ENCODE measurements around the gene MYO9A. TPM values are rescaled to one million over a fixed set of nuclear protein-coding genes. Genes with fewer than 3 reads are reported as not detected.

MYO9A gene
- total RNA-seq, 1 experiment from 2014 or later: 21.4 TPM

DNA sequence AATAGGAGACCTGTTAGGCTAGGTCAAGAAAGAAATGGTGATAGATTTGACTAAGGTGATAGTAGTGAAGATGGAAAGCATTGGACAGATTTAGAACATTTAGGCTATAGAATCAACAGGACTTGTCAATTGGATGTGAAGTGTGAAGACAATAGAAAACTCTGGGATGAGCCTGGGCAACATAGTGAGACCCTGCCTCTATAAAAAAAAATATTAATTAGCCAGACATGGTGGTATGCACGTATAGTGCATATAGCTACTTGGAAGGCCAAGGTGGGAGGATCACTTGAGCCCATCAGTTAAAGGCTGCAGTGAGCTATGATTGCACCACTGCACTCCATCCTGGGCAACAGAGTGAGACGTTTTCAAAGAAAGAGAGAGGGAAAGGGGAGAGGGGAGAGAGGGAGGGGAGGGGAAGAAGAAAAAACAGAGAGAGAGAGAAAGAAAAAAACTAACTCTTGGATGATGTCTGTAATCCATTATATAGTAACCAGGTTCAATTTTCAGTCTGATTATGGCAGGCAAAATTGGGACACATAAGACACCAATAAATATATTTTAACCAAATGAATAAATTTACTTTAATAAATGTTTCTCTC, 9.9 kb upstream of the MYO9A start:
- Mint-ChIP-seq H3K9me3 (no peaks in the 10 kb centered on the region), H3K4me1 (no peaks in the 10 kb centered on the region), H3K27me3 (ENCODE audit: low read depth) (no peaks in the 10 kb centered on the region), H3K27ac (no peak overlapping the region), H3K4me3 (no peak overlapping the region), H3K36me3 (ENCODE audit: insufficient read depth in 1 of 3, low read depth in 3 of 3) (no peaks in the 10 kb centered on the region)
- TF ChIP-seq, protein P1, sequence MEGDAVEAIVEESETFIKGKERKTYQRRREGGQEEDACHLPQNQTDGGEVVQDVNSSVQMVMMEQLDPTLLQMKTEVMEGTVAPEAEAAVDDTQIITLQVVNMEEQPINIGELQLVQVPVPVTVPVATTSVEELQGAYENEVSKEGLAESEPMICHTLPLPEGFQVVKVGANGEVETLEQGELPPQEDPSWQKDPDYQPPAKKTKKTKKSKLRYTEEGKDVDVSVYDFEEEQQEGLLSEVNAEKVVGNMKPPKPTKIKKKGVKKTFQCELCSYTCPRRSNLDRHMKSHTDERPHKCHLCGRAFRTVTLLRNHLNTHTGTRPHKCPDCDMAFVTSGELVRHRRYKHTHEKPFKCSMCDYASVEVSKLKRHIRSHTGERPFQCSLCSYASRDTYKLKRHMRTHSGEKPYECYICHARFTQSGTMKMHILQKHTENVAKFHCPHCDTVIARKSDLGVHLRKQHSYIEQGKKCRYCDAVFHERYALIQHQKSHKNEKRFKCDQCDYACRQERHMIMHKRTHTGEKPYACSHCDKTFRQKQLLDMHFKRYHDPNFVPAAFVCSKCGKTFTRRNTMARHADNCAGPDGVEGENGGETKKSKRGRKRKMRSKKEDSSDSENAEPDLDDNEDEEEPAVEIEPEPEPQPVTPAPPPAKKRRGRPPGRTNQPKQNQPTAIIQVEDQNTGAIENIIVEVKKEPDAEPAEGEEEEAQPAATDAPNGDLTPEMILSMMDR (conservative IDR thresholded peaks at IDR 0.05): no peak
- DNase-seq: no peak
- H2AK5ac ChIP-seq (ENCODE audit: insufficient read length, low read length): no peak overlapping the region
- H3K23me2 ChIP-seq (ENCODE audit: insufficient read length, low read depth, low read length, poor library complexity, severe bottlenecking): no peaks in the 10 kb centered on the region
- H2AFZ ChIP-seq (ENCODE audit: low read length): no peak overlapping the region
- H2BK5ac ChIP-seq (ENCODE audit: insufficient read length, low read length): no peak overlapping the region
- H3K56ac ChIP-seq (ENCODE audit: insufficient read length, low read depth, low read length): no peak overlapping the region
- H4K8ac ChIP-seq (replicated peaks; ENCODE audit: insufficient read length, low read depth, low read length): no peak overlapping the region
- no peak overlapping the region for H2BK15ac ChIP-seq (ENCODE audit: low read depth, low read length)
- no peak overlapping the region for H3K14ac ChIP-seq (ENCODE audit: insufficient read depth, low read length)
- no peak overlapping the region for H2BK120ac ChIP-seq (ENCODE audit: low read depth, low read length, poor library complexity, severe bottlenecking)
- H4K91ac ChIP-seq (ENCODE audit: insufficient read length, low read depth, low read length): no peak overlapping the region
- H3K79me1 ChIP-seq (ENCODE audit: insufficient read depth, low read depth, low read length, poor library complexity, severe bottlenecking): no peaks in the 10 kb centered on the region
- no peaks in the 10 kb centered on the region for H4K20me1 ChIP-seq (ENCODE audit: control insufficient read depth, insufficient read depth, insufficient read length)
- no peak overlapping the region for H3K9ac ChIP-seq (ENCODE audit: extremely low read depth, insufficient read length, low read length)
- no peaks in the 10 kb centered on the region for H3K79me2 ChIP-seq (ENCODE audit: insufficient read depth, low read length)
- H3K23ac ChIP-seq (ENCODE audit: insufficient read length, low read depth, low read length): no peak overlapping the region
- H2BK20ac ChIP-seq (ENCODE audit: low read depth, low read length, poor library complexity, severe bottlenecking): no peak overlapping the region
- no CpG with 5 or more reads among the region's 2 CpGs for WGBS (ENCODE audit: extremely low coverage, insufficient read length, low lambda C conversion rate)
- no peak overlapping the region for H3K27ac ChIP-seq (ENCODE audit: insufficient read length, low read depth, low read length)
- H4K5ac ChIP-seq (ENCODE audit: insufficient read length, low read depth, low read length): no peak overlapping the region
- no peak overlapping the region for H3K4me2 ChIP-seq (ENCODE audit: insufficient read depth, insufficient read length, low read length)
- no peaks in the 10 kb centered on the region for H3K27me3 ChIP-seq (ENCODE audit: insufficient read depth, low read length)
- no peak overlapping the region for H3K4ac ChIP-seq (ENCODE audit: low read depth, low read length)
- H3K4me1 ChIP-seq (ENCODE audit: insufficient read depth, low read length): no peaks in the 10 kb centered on the region
- H3T11ph ChIP-seq (ENCODE audit: low read length): no peak overlapping the region
- H3K18ac ChIP-seq (ENCODE audit: insufficient read length, low read depth, low read length): no peak overlapping the region
- H2BK12ac ChIP-seq (ENCODE audit: insufficient read length, low read depth, low read length): no peak overlapping the region
- no peaks in the 10 kb centered on the region for H3K9me3 ChIP-seq (ENCODE audit: control insufficient read depth, low read depth, low read length)
